GM12891 (cell line): ENCODE measurements around the gene ABCC3.
"Not testable (repeated sequence)": the region's sequence is repeated elsewhere in the genome, so short reads cannot be mapped to it uniquely, and the experiment has no call there.

Experiments
- DNase-seq: peaks from one replicate; pipeline ENCODE4 v3.0.0; 2011; ENCODE audit warnings: low spot score; ENCODE audit not compliant: insufficient read length
- FAIRE-seq: peaks from 2 replicates; lab custom pipeline; 2011; peaks lifted over from hg19 to GRCh38; lab: Jason Lieb, UNC
- PAX5 ChIP-seq: IDR thresholded peaks from 2 replicates; pipeline ENCODE4 v1.6.1; 2011; ENCODE audit warnings: low read length, moderate library complexity, mild to moderate bottlenecking; ENCODE audit not compliant: insufficient read depth, severe bottlenecking
- POLR2A ChIP-seq: IDR thresholded peaks from 2 replicates; pipeline ENCODE4 v1.6.1; 2011; ENCODE audit warnings: low read depth, low read length, control low read depth
- POLR2AphosphoS5 ChIP-seq: IDR thresholded peaks from 2 replicates; pipeline ENCODE4 v1.6.1; 2011; ENCODE audit warnings: low read depth, low read length, control low read depth
- POU2F2 ChIP-seq: IDR thresholded peaks from 2 replicates; pipeline ENCODE4 v1.6.1; 2011; ENCODE audit warnings: low read depth, mild to moderate bottlenecking, control low read depth, low read length, moderate library complexity
- SPI1 ChIP-seq: IDR thresholded peaks from 2 replicates; pipeline ENCODE4 v1.6.1; 2011; ENCODE audit warnings: low read depth, low read length, control low read depth
- TAF1 ChIP-seq: IDR thresholded peaks from 2 replicates; pipeline ENCODE4 v1.6.1; 2011; ENCODE audit warnings: low read depth, low read length, control low read depth

The ABCC3 gene

GRCh38 chr17:50715471-50715870 is 80.8 kb downstream of the ABCC3 start:
- TF ChIP-seq TAF1 (no peak), POU2F2 (no peak), PAX5 (no peak), POLR2A (no peak), SPI1 (no peak), POLR2AphosphoS5 (no peak)

DNA sequence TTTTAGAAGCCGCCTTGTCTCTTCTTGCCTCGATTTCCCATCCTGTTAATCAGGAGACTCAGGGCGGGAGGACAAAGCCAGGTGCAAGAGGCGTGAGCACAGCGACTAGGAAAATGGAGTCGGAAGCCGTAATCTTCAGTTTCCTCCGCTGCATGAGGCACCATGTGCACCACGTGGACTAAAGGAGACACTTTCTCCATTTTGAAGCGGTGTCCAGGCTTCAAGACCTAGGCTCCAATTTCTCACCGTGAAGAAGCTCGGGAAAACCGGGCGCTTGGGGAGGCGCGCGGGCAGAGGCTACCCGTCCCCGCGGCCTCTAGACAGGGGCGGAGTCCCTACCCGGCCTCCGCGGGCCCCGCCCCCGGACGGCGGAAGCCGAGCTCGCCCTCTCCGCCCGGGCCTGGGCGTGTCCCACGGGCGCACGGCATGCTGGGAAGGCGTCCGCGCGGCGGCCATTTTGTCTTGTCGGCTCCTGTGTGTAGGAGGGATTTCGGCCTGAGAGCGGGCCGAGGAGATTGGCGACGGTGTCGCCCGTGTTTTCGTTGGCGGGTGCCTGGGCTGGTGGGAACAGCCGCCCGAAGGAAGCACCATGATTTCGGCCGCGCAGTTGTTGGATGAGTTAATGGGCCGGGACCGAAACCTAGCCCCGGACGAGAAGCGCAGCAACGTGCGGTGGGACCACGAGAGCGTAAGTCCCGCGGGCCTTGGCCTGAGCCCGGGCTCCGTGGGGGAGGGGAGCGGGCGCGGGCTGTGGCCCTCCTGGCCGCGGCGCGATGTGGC is 84.7 kb downstream of the ABCC3 start, which contains the start of gene LUC7L3:
Gene LUC7L3, plus strand, starts transcription at position 460 of the 780 bp plus-strand sequence. Its CDS starts 130 bp downstream, at position 590.
- peak; percentile 94 for TF ChIP-seq POLR2A
- peak; percentile 83 for TF ChIP-seq TAF1
- peak; percentile 96 for TF ChIP-seq POLR2AphosphoS5
- TF ChIP-seq SPI1: no peak
- DNase-seq (peak; percentile 96), FAIRE-seq (peak; percentile 93)

More at GRCh38 chr17:50715471-50715870, 80.8 kb downstream of the ABCC3 start:
- DNase-seq (no peak), FAIRE-seq (no peak)

- no peak for FAIRE-seq
- TF ChIP-seq POLR2A (no peak), TAF1 (no peak)
- no peak for DNase-seq
Observed at GRCh38 chr17:50719924-50720794, 85.5 kb downstream of the ABCC3 start.

- TF ChIP-seq TAF1 (no peak), POLR2AphosphoS5 (no peak), SPI1 (no peak), POLR2A (no peak), PAX5 (no peak), POU2F2 (no peak)
- DNase-seq: no peak
- peak; percentile 5 for FAIRE-seq
Observed at GRCh38 chr17:50721194-50722010, 86.7 kb downstream of the ABCC3 start.

GRCh38 chr17:50722746-50723145 is 88.1 kb downstream of the ABCC3 start:
- FAIRE-seq (no peak), DNase-seq (no peak)
- TF ChIP-seq TAF1: no peak
- no peak for TF ChIP-seq POLR2AphosphoS5
- TF ChIP-seq POU2F2: no peak
- TF ChIP-seq POLR2A: no peak
- no peak for TF ChIP-seq PAX5
- no peak for TF ChIP-seq SPI1

DNA sequence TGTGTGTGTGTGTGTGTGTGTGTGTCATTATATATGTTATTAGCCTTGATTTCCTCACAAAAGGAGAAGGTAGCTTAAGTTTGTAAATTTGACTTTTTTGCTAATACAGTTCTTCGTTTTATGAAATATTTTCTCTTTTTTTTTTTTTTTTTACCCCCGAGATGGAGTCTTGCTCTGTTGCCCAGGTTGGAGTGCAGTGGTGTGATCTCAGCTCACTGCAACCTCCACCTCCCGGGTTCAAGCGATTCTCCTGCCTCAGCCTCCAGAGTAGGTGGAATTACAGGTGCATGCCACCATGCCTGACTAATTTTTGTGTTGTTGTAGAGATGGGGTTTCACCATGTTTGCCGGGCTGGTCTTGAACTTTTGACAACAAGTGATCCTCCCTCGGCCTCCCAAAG is 89.9 kb downstream of the ABCC3 start:
- not testable (repeated sequence) for FAIRE-seq, DNase-seq

DNA sequence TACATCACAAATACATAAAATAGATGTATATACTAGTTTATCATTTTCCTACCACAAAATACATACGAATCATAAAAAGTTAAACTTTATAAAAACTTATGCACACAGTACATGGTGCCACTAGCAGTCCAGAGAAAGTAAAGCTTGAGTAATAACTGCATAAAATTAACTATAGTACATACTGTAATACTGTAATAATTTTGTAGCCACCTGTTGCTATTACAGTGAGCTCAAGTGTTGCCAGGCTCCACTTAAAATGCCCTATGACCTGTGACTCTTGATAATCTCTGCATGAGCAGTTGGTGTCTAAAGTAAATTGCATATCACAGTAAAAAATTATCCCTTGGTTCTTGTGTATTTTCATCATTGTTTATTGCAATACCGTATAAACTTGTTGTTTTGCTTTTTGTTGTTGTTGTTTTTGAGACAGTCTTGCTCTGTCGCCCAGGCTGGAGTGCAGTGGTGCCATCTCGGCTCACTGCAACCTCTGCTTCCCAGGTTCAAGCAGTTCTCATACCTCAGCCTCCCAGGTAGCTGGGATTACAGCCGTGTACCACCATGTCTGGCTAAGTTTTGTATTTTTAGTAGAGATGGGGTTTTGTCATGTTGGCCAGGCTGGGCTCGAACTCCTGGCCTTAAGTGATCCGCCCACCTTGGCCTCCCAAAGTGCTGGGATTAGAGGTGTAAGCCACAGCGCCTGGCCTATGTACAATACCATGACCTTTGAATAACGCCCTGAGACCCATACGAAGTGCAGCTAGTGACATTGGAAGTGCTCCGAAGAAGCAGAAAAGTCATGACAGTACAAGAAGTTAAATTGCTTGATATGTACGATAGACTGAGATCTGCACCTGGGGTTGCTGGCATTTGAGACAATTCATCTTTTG is 91.3 kb downstream of the ABCC3 start:
- TF ChIP-seq PAX5 (no peak), POLR2A (no peak), TAF1 (no peak), SPI1 (no peak), POLR2AphosphoS5 (no peak), POU2F2 (no peak)
- DNase-seq (no peak), FAIRE-seq (no peak)

DNA sequence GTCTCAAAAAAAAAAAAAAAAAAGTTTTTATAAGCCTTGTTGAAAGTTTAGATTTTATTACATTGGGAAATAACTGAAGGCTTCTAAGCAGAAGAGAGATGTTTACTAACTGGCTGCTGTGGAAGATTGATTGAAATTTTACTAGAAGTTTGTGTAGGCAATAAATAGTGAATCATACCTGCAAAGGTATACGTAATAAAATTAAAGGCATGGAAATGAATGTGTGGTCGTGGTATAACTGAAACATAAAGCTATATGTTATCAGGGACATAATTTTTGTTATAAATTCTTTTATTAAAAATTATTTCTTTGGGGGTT is 93.4 kb downstream of the ABCC3 start:
- FAIRE-seq: no peak
- TF ChIP-seq TAF1: no peak
- no peak for DNase-seq

GRCh38 chr17:50728881-50729765 is 94.4 kb downstream of the ABCC3 start:
- TF ChIP-seq POLR2AphosphoS5 (no peak), POU2F2 (no peak), TAF1 (no peak), PAX5 (no peak), SPI1 (no peak), POLR2A (no peak)
- DNase-seq: no peak
- no peak for FAIRE-seq
